ENCODE results near the gene BRAP. TPM values are rescaled to one million over a fixed set of nuclear protein-coding genes. Genes with fewer than 3 reads are reported as not detected.

Gene BRAP
- total RNA-seq, 1 experiment from 2014 or later, result 25.0 TPM

DNA sequence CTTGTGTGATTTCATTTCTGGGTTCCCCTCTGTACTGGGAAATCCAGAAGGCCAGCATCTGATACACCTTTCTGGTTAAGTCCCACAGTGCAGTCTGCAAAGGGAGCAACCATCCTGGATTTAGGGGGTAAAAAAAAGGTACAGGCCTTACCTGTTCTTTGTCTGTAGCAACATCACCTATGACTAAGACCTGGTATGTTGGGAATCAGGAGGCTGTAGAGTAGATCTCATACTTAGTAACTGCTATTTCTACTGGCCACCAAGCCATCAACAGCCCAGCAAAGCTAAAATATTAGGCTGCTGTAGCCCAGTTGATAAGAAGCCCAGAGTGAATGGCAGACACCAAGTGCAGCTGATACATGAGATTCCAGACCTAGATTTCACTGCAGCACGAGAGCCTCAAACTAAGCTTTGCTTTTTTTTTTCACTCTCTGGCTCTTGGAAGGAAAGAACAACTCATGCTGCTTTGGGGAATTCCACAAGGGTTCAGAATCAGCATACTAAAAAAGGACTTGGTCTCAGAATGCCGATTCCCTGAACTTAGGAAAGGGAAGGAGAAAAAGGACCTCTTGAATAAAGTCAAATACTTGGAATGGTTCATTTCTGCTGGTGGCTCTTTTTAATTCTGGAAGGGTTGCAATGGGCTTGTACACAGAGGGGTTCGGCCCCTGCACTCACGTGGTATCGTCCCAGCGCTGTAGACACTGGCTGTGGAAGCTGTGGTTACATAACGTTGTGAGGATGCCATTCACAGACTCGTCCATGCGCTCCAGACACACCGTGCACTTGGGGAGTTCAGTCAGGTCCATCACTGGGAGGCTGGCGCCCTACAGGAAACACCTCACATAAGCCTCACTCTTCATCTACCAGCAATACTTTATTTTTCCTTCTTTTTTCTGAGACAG lies 20.5 kb downstream of the BRAP start:
- Histone ChIP-seq H3K14ac (ENCODE audit: insufficient read depth, low read length) (no peak overlapping the region), H3K79me2 (ENCODE audit: insufficient read depth, low read length) (no peaks in the 10 kb centered on the region), H2AK5ac (ENCODE audit: insufficient read length, low read length) (no peak overlapping the region), H3T11ph (ENCODE audit: low read length) (no peak overlapping the region), H3K23me2 (ENCODE audit: insufficient read length, low read depth, low read length, poor library complexity, severe bottlenecking) (no peaks in the 10 kb centered on the region), H4K8ac (replicated peaks; ENCODE audit: insufficient read length, low read depth, low read length) (no peak overlapping the region), H2BK15ac (ENCODE audit: low read depth, low read length) (no peak overlapping the region), H3K23ac (ENCODE audit: insufficient read length, low read depth, low read length) (no peak overlapping the region), H2AFZ (ENCODE audit: low read length) (no peak overlapping the region), H3K79me1 (ENCODE audit: insufficient read depth, low read depth, low read length, poor library complexity, severe bottlenecking) (no peaks in the 10 kb centered on the region), H2BK5ac (ENCODE audit: insufficient read length, low read length) (no peak overlapping the region), H3K27ac (ENCODE audit: insufficient read length, low read depth, low read length) (no peak overlapping the region), H3K18ac (ENCODE audit: insufficient read length, low read depth, low read length) (no peak overlapping the region), H2BK120ac (ENCODE audit: low read depth, low read length, poor library complexity, severe bottlenecking) (no peak overlapping the region), H3K4ac (ENCODE audit: low read depth, low read length) (no peak overlapping the region), H2BK12ac (ENCODE audit: insufficient read length, low read depth, low read length) (no peak overlapping the region), H3K9ac (ENCODE audit: extremely low read depth, insufficient read length, low read length) (no peak overlapping the region), H2BK20ac (ENCODE audit: low read depth, low read length, poor library complexity, severe bottlenecking) (no peak overlapping the region), H4K5ac (ENCODE audit: insufficient read length, low read depth, low read length) (no peak overlapping the region), H3K27me3 (ENCODE audit: insufficient read depth, low read length) (no peaks in the 10 kb centered on the region), H3K4me1 (ENCODE audit: insufficient read depth, low read length) (no peaks in the 10 kb centered on the region), H4K20me1 (ENCODE audit: control insufficient read depth, insufficient read depth, insufficient read length) (no peaks in the 10 kb centered on the region), H4K91ac (ENCODE audit: insufficient read length, low read depth, low read length) (no peak overlapping the region), H3K9me3 (ENCODE audit: control insufficient read depth, low read depth, low read length) (no peaks in the 10 kb centered on the region), H3K56ac (ENCODE audit: insufficient read length, low read depth, low read length) (no peak overlapping the region), H3K4me2 (ENCODE audit: insufficient read depth, insufficient read length, low read length) (no peak overlapping the region)
- Mint-ChIP-seq H3K27ac (peak overlapping the region in 2 of 3 experiments; percentile 58 to 66; a peak in 5 of 7 replicates), H3K4me1 (peaks cover 0 to 10% of the 10 kb centered on the region in 2 experiments; a peak in 1 of 4 replicates), H3K27me3 (ENCODE audit: low read depth) (no peaks in the 10 kb centered on the region), H3K4me3 (no peak overlapping the region), H3K9me3 (no peaks in the 10 kb centered on the region), H3K36me3 (ENCODE audit: insufficient read depth in 1 of 3, low read depth in 3 of 3) (peaks cover 10 to 72% (median 47%) of the 10 kb centered on the region in 3 experiments; a peak in 6 of 7 replicates)
- no peak for DNase-seq
- TF ChIP-seq, protein P1, sequence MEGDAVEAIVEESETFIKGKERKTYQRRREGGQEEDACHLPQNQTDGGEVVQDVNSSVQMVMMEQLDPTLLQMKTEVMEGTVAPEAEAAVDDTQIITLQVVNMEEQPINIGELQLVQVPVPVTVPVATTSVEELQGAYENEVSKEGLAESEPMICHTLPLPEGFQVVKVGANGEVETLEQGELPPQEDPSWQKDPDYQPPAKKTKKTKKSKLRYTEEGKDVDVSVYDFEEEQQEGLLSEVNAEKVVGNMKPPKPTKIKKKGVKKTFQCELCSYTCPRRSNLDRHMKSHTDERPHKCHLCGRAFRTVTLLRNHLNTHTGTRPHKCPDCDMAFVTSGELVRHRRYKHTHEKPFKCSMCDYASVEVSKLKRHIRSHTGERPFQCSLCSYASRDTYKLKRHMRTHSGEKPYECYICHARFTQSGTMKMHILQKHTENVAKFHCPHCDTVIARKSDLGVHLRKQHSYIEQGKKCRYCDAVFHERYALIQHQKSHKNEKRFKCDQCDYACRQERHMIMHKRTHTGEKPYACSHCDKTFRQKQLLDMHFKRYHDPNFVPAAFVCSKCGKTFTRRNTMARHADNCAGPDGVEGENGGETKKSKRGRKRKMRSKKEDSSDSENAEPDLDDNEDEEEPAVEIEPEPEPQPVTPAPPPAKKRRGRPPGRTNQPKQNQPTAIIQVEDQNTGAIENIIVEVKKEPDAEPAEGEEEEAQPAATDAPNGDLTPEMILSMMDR (conservative IDR thresholded peaks at IDR 0.05), result no peak
- WGBS (ENCODE audit: extremely low coverage, insufficient read length, low lambda C conversion rate), result no CpG with 5 or more reads among the region's 11 CpGs
